Hepatocyte (in vitro differentiated cells): ENCODE data around the gene SETBP1. TPM values are rescaled to one million over a fixed set of nuclear protein-coding genes. Genes with fewer than 3 reads are reported as not detected.

Experiments
- DNase-seq: peaks from one replicate; pipeline ENCODE4 v3.0.0-alpha.2; 2016; ENCODE audit warnings: low spot score
- H2AFZ ChIP-seq: fragments of 200-600 bp; sonication (generic); 2 replicates; pipeline ENCODE4 v1.6.0; 2016; ENCODE audit warnings: antibody characterized with exemption, mild to moderate bottlenecking
- H3K27ac ChIP-seq: fragments of 200-600 bp; sonication (generic); 2 replicates; pipeline ENCODE4 v1.5.1; 2016; ENCODE audit warnings: mild to moderate bottlenecking
- H3K27me3 ChIP-seq: fragments of 200-600 bp; sonication (generic); 2 replicates; pipeline ENCODE4 v1.6.1; 2016
- H3K36me3 ChIP-seq: fragments of 200-600 bp; sonication (generic); replicated peaks from 2 replicates; pipeline ENCODE4 v1.5.1; 2016; ENCODE audit warnings: low read depth; ENCODE audit not compliant: insufficient read depth
- H3K4me1 ChIP-seq: fragments of 200-600 bp; sonication (generic); 2 replicates; pipeline ENCODE4 v1.5.1; 2016; ENCODE audit warnings: mild to moderate bottlenecking, moderate library complexity; ENCODE audit not compliant: insufficient read depth
- H3K4me2 ChIP-seq: fragments of 200-600 bp; sonication (generic); 2 replicates; pipeline ENCODE4 v1.6.0; 2016
- H3K4me3 ChIP-seq: fragments of 200-600 bp; sonication (generic); 2 replicates; pipeline ENCODE4 v1.5.1; 2016; ENCODE audit warnings: mild to moderate bottlenecking
- H3K79me2 ChIP-seq: fragments of 200-600 bp; sonication (generic); 2 replicates; pipeline ENCODE4 v1.6.0; 2017; ENCODE audit warnings: mild to moderate bottlenecking
- H3K9me2 ChIP-seq: fragments of 200-600 bp; sonication (generic); replicated peaks from 2 replicates; pipeline ENCODE4 v1.6.0; 2017; ENCODE audit warnings: mild to moderate bottlenecking; ENCODE audit not compliant: insufficient read depth
- H3K9me3 ChIP-seq: fragments of 200-600 bp; sonication (generic); 2 replicates; pipeline ENCODE4 v1.5.1; 2016; ENCODE audit warnings: low read depth, mild to moderate bottlenecking
- H4K20me1 ChIP-seq: fragments of 200-600 bp; sonication (generic); 2 replicates; pipeline ENCODE4 v1.6.0; 2016; ENCODE audit warnings: mild to moderate bottlenecking; ENCODE audit not compliant: insufficient read depth, poor library complexity, severe bottlenecking
- CTCF ChIP-seq: fragments of 200-600 bp; sonication (generic); IDR thresholded peaks from 2 replicates; pipeline ENCODE4 v1.5.1; 2016; ENCODE audit warnings: antibody characterized with exemption, mild to moderate bottlenecking; ENCODE audit not compliant: poor library complexity
- EZH2 ChIP-seq: fragments of 200-600 bp; sonication (generic); IDR thresholded peaks from 2 replicates; pipeline ENCODE4 v1.6.1; 2016; ENCODE audit warnings: antibody characterized with exemption, mild to moderate bottlenecking, borderline replicate concordance
- EZH2phosphoT487 ChIP-seq: fragments of 200-600 bp; sonication (generic); IDR thresholded peaks from one replicate; pipeline ENCODE4 v1.6.1; 2018; ENCODE audit warnings: antibody characterized with exemption, mild to moderate bottlenecking, low read depth, moderate library complexity; ENCODE audit not compliant: unreplicated experiment, severe bottlenecking
- WGBS: methylation state at CpG from one replicate; pipeline ENCODE4 v1.1.6; 2016; ENCODE audit warnings: low lambda C conversion rate; ENCODE audit errors: missing lambda C conversion rate; 5-methylcytosine and 5-hydroxymethylcytosine counted together
- polyA plus RNA-seq: library from polyadenylated mRNA; unstranded; fragments of >200 nt; fragmentation: Nextera tagmentation; extraction: Ambion mirVana; gene quantifications from 2 replicates; pipeline ENCODE4 v1.2.1, GENCODE V29; 2016
- total RNA-seq: library from RNA; depleted of rRNA; stranded (reverse); fragments of >200 nt; gene quantifications from 2 replicates; pipeline ENCODE4 v1.2.3, GENCODE V29; 2014

SETBP1 gene
- total and polyA plus RNA-seq, 2 experiments from 2014 or later: 10.3 to 21.1 TPM

GRCh38 chr18:45009756-45010155 is 329.1 kb downstream of the SETBP1 start:
- H3K79me2 ChIP-seq: no peaks in the 10 kb centered on the region
- no peak overlapping the region for H2AFZ ChIP-seq
- no peak overlapping the region for H3K4me2 ChIP-seq
- H3K4me1 ChIP-seq: peaks cover 7% of the 10 kb centered on the region
- H4K20me1 ChIP-seq: no peaks in the 10 kb centered on the region
- no peak overlapping the region for H3K27ac ChIP-seq
- H3K9me3 ChIP-seq: no peaks in the 10 kb centered on the region
- no peaks in the 10 kb centered on the region for H3K36me3 ChIP-seq
- TF ChIP-seq EZH2phosphoT487 (no peak), CTCF (no peak), EZH2 (no peak)
- no peaks in the 10 kb centered on the region for H3K9me2 ChIP-seq
- no peak overlapping the region for H3K4me3 ChIP-seq
- 84% methylated on average over 5 of the region's 5 CpGs for WGBS
- H3K27me3 ChIP-seq: no peaks in the 10 kb centered on the region
- DNase-seq: no peak

GRCh38 chr18:45012286-45012685 is 331.6 kb downstream of the SETBP1 start:
- H3K4me1 ChIP-seq: peaks cover 23% of the 10 kb centered on the region
- TF ChIP-seq CTCF: no peak
- H3K9me3 ChIP-seq: no peaks in the 10 kb centered on the region
- DNase-seq: no peak
- no peaks in the 10 kb centered on the region for H3K79me2 ChIP-seq
- no peaks in the 10 kb centered on the region for H3K9me2 ChIP-seq
- no peak overlapping the region for H3K27ac ChIP-seq
- no peaks in the 10 kb centered on the region for H3K27me3 ChIP-seq
- H3K4me2 ChIP-seq: no peak overlapping the region
- no peaks in the 10 kb centered on the region for H4K20me1 ChIP-seq
- no peak overlapping the region for H2AFZ ChIP-seq
- H3K4me3 ChIP-seq: no peak overlapping the region
- WGBS: 96% methylated on average over 3 of the region's 3 CpGs
- no peaks in the 10 kb centered on the region for H3K36me3 ChIP-seq

GRCh38 chr18:45014047-45014501 is 333.4 kb downstream of the SETBP1 start:
- peak; percentile 26 for DNase-seq
- no peak overlapping the region for H3K4me3 ChIP-seq
- no peak overlapping the region for H3K27ac ChIP-seq
- H3K9me2 ChIP-seq: no peaks in the 10 kb centered on the region
- H2AFZ ChIP-seq: no peak overlapping the region
- 73% methylated on average over 2 of the region's 2 CpGs for WGBS
- H3K79me2 ChIP-seq: peaks cover 7% of the 10 kb centered on the region
- no peaks in the 10 kb centered on the region for H3K36me3 ChIP-seq
- peaks cover 27% of the 10 kb centered on the region for H3K4me1 ChIP-seq
- TF ChIP-seq EZH2phosphoT487: no peak
- no peak for TF ChIP-seq CTCF
- TF ChIP-seq EZH2: no peak
- no peaks in the 10 kb centered on the region for H4K20me1 ChIP-seq
- no peaks in the 10 kb centered on the region for H3K27me3 ChIP-seq
- no peak overlapping the region for H3K4me2 ChIP-seq
- H3K9me3 ChIP-seq: no peaks in the 10 kb centered on the region

GRCh38 chr18:45015788-45016128 is 335.1 kb downstream of the SETBP1 start:
- peaks cover 27% of the 10 kb centered on the region for H3K4me1 ChIP-seq
- H3K27ac ChIP-seq: peak overlapping the region; percentile 75
- H3K36me3 ChIP-seq: no peaks in the 10 kb centered on the region
- no peak overlapping the region for H3K4me3 ChIP-seq
- H3K27me3 ChIP-seq: no peaks in the 10 kb centered on the region
- WGBS: 38% methylated on average over 1 of the region's 1 CpG
- H3K9me2 ChIP-seq: no peaks in the 10 kb centered on the region
- no peak for TF ChIP-seq CTCF
- no peak for TF ChIP-seq EZH2
- TF ChIP-seq EZH2phosphoT487: no peak
- no peak for DNase-seq
- H3K4me2 ChIP-seq: peak overlapping the region; percentile 64
- H4K20me1 ChIP-seq: no peaks in the 10 kb centered on the region
- no peaks in the 10 kb centered on the region for H3K9me3 ChIP-seq
- H3K79me2 ChIP-seq: peaks cover 7% of the 10 kb centered on the region
- no peak overlapping the region for H2AFZ ChIP-seq
